ENCODE results near the gene PEX11B.
"Not testable (repeated sequence)": the region's sequence is repeated elsewhere in the genome, so short reads cannot be mapped to it uniquely, and the experiment has no call there.

The PEX11B gene

DNA sequence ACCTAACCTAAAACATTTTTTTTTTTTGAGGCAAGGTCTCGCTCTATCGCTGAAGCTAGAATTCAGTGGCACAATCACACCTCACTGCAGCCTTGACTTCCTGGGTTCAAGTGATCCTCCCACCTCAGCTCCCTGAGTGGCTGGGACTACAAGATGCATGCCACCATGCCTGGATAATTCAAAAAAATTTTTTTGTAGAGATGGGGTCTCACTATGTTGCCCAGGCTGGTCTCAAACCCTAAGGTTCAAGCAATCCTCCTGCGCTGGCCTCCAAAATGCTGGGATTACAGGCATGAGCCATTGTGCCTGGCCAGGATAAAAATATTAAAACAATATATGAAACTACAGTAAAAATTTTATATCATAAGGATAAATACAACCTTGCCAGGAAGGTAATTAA, 34.4 kb upstream of the PEX11B start:
- DNase-seq (ENCODE audit: low spot score) = no peak

- DNase-seq (ENCODE audit: low spot score) = no peak
Observed at GRCh38 chr1:145951526-145951925, 33.0 kb upstream of the PEX11B start.

GRCh38 chr1:145949219-145949618, 30.7 kb upstream of the PEX11B start:
- no peak for DNase-seq (ENCODE audit: low spot score)

DNA sequence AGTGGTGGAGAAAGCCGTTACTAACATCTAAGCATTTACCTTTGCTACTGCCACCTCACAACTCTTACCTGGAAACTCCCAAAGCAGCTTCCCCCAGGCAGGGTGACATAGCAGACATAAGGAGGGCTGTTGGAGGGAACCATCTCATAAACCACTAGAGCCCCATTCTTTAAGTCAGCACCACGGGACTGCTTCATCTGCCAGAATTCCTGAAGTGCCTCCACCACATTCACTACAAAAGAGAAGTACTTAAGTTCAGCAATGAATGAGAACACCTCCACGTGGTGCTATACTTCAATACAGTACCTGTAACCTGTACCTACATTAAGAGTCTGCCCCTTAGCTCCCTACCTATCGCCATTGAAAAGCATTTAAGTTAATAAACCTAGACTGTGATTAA, 29.0 kb upstream of the PEX11B start:
- no peak for DNase-seq (ENCODE audit: low spot score)

- no peak for DNase-seq (ENCODE audit: low spot score)
Observed at GRCh38 chr1:145946477-145946986, 28.0 kb upstream of the PEX11B start.

DNA sequence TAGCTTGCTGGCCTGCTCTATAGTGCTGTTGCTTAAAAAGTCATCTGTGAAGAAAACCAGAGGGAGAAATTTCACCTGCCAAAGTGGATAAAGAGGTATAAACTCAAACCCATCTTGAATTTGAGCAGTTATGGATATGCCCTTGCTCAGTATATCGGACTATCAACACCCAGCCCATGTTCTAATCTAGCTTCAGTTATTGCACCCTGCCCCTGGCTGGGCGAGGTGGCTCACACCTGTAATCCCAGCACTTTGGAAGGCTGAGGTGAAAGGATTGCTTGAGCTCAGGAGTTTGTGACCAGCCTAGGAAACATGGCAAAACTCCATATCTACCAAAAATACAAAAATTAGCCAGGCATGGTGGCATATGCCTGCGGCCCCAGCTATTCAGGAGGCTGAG, 26.0 kb upstream of the PEX11B start:
- DNase-seq (ENCODE audit: low spot score) = no peak

DNA sequence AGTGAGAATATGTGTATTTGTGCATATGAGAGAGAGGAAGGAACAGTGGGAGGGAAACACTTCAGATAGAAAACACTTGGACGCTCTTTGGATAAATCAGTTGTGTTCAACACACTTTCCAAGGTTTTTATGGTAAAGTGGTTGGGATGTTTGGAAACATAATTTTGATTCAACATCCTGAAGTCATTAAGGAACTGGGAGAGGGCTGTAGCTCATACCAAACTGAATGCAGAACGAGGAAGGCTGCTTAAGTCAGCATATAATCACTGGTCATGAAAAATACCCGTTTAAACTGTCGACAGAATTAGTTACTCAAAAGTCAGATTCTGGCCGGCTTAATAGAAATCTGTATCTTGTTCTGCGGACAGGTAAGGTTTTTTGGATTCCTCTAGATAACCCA, 24.4 kb upstream of the PEX11B start:
- peak; percentile 14 for DNase-seq (ENCODE audit: low spot score)

GRCh38 chr1:145942405-145942804, 23.9 kb upstream of the PEX11B start:
- no peak for DNase-seq (ENCODE audit: low spot score)

DNA sequence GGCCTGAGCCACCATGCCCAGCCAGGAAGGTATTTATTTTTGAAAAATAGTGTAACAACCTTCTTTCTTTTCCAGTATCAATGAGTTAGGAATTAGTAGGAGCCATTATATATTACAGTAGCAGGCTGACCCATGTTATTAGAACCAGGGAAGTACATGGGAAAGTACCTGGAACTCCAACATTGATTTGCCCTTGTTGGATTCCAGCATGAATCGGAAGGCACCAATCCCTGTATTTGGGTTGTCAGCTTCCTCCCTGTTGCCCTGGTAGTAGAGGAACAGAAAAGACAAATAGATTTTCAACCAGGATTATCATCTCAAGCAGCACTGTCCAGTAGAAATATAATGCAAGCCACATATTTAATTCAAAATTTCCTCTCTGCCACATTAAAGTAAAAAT, 18.9 kb upstream of the PEX11B start:
- DNase-seq (ENCODE audit: low spot score) = no peak

DNA sequence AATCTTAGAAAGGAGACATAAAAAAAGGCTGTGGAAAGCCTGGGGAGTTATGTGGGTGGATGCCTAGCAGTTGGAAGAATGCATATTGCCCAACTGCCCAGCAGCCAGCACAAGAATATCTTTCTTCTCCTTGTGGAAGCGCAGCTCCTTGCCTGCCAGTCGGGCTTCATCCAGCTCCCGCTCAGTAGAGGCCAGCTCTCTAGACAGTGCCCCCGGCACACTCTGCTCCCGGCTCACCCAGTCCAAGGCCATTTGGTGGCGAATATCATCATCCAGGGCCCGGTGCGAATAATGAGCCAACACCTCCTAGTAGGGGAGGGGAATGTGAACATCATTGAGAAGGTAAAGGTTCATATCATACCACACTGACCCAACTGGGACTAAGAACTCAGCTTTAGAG, 17.7 kb upstream of the PEX11B start:
- DNase-seq (ENCODE audit: low spot score) = no peak

DNA sequence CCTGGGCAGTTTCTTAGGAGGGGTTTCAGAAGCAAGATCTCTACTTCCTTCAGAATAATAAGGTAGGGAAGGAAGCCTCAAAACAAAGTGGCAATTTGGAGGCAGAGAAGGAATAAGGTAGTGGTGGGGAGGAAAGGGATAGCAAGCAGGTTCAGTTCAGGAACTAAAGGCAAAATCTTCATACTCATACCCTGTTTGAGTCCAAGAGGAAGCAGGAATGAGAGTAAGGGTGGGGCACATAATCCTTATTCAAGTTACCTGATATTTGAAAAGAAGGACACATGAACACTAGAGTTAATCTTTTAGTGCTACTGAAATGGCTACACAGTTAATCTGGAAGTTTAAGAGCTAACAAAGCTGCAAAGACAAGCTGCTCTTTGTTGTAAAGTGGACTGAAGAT, 17.2 kb upstream of the PEX11B start:
- DNase-seq (ENCODE audit: low spot score) = no peak

DNA sequence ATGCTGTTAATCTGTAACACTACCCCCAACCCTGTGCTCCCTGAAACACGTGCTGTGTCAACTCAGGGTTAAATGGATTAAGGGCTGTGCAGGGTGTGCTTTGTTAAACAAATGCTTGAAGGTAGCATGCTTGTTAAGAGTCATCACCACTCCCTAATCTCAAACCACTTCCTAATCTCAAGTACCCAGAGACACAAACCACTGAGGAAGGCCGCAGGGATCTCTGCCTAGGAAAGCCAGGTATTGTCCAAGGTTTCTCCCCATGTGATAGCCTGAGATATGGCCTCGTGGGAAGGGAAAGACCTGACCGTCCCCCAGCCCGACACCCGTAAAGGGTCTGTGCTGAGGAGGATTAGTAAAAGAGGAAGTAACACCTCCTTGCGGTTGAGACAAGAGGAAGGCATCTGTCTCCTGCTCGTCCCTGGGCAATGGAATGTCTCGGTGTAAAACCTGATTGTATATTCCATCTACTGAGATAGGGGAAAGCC, 14.0 kb upstream of the PEX11B start:
- not testable (repeated sequence) for DNase-seq (ENCODE audit: low spot score)

GRCh38 chr1:145927916-145928643, 9.6 kb upstream of the PEX11B start:
- no peak for DNase-seq (ENCODE audit: low spot score)

DNA sequence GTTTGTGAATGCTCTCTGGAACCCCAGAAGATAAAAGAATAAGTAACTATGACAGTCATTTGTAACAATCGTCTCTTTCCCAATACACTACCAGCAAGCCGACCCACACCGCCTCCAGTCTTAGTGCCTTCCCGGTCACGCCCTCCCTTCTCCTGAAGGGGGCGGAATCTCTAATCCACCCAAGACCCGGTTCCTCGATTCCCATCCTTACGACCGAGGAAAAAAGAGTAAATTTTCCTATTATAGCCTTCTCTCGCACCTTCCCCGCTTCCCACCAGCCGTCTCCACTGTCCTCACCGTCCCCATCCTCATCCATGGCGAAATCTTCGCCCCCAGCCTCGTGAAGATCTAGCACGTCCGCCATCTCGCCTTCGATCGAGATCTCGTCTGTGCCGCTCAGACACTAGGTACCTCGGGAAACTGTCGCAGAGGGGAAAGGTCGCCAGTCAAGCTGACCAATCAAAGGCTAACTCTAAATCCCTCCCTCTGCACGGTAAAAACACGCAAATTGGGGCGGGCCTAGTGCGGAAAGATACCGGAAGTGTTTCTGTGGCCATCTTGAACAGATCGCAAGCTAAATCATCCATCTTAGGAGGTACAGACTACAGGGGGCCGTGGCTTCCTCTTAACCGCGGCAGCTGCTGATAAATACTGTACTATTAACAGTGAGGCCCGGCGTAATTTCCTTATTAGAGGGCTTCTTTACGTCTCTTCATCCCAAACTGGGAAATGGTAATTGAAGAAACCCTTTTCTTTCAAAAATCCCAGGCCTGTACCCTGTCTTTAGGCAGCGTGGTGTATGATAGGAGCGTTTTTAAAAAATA, 8.8 kb upstream of the PEX11B start, which contains the start of gene RBM8A:
Gene RBM8A, minus strand, starts transcription at position 422 of the 824 bp plus-strand sequence. Its CDS starts 58 bp downstream, at position 364.
- peak; percentile 94 for DNase-seq (ENCODE audit: low spot score)

GRCh38 chr1:145926686-145927062, 8.2 kb upstream of the PEX11B start:
- no peak for DNase-seq (ENCODE audit: low spot score)

- DNase-seq (ENCODE audit: low spot score) = no peak
Observed at GRCh38 chr1:145922266-145922665, 3.7 kb upstream of the PEX11B start.

GRCh38 chr1:145920297-145920696, 1.8 kb upstream of the PEX11B start:
- DNase-seq (ENCODE audit: low spot score) = not testable (repeated sequence)

- peak; percentile 77 for DNase-seq (ENCODE audit: low spot score)
Observed at GRCh38 chr1:145918992-145919939, 749 bp upstream of the PEX11B start.

DNA sequence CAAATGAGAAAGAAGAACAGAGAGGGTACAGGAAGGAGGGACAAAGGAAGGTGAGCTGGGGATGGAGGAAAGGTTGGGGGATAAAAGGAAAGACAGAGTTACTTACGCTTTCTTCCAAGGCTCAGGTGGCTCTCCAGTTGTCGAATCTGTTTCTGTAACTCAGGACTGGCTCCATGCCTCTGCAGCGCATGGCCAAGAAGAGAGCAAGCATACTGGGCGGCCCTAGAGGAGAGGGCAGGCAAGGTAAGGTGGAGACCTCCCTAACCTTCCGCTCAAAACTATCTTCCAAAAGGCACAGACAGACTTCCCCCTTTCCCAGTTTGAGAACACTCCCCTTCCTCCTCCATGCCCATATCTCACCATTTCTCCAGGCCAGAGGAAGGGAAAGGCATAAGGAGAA, 922 bp downstream of the PEX11B start:
- DNase-seq (ENCODE audit: low spot score) = no peak

GRCh38 chr1:145916745-145917144, 1.8 kb downstream of the PEX11B start:
- no peak for DNase-seq (ENCODE audit: low spot score)

- DNase-seq (ENCODE audit: low spot score) = no peak
Observed at GRCh38 chr1:145912128-145912641, 6.3 kb downstream of the PEX11B start.

- DNase-seq (ENCODE audit: low spot score) = peak; percentile 42
Observed at GRCh38 chr1:145908653-145909052, 9.9 kb downstream of the PEX11B start.

Measured in AG08395 (cell line).